Caco-2 (cell line): ENCODE measurements around the gene DRGX. TPM values are rescaled to one million over a fixed set of nuclear protein-coding genes. Genes with fewer than 3 reads are reported as not detected.

Experiments
- BruUV-seq: library from RNA; stranded (reverse); fragments of 400-500 nt; replicated peaks from 2 replicates; lab custom pipeline; 2021; lab: Mats Ljungman, UMichigan
- CTCF ChIA-PET: fragments of 300-600 bp; sonication (Branson Sonifier 250); formaldehyde crosslinking; loops from one replicate; lab custom pipeline; 2022; ENCODE audit warnings: antibody characterized with exemption; lab: Charles Lee
- POLR2A ChIA-PET: fragments of 300-600 bp; sonication (Branson Sonifier 250); formaldehyde crosslinking; loops from one replicate; lab custom pipeline; 2022; ENCODE audit warnings: antibody characterized with exemption; lab: Charles Lee
- DNase-seq, 2 experiments: peaks; one replicate each; pipeline versions ENCODE4 v3.0.0 to v3.0.0-alpha.2; 2020 to 2022
- H3K27me3 ChIP-seq: replicated peaks from 2 replicates; pipeline ENCODE4 v1.6.0; 2011; ENCODE audit warnings: low read length; ENCODE audit not compliant: control insufficient read depth, insufficient read depth
- H3K36me3 ChIP-seq: 2 replicates; pipeline ENCODE4 v1.5.1; 2011; ENCODE audit warnings: low read length; ENCODE audit not compliant: control insufficient read depth, insufficient read depth
- H3K4me1 ChIP-seq: fragments of 250-450 bp; sonication (Bioruptor Pico); 2 replicates; pipeline ENCODE4 v1.5.1; 2020; ENCODE audit warnings: mild to moderate bottlenecking
- H3K4me3 ChIP-seq: 2 replicates; pipeline ENCODE4 v1.5.1; 2011; ENCODE audit warnings: low read depth, mild to moderate bottlenecking, control low read depth, low read length
- H3K9me3 ChIP-seq: fragments of 250-450 bp; sonication (Bioruptor Pico); 2 replicates; pipeline ENCODE4 v1.5.1; 2020; ENCODE audit warnings: mild to moderate bottlenecking, moderate library complexity
- H3K27ac Mint-ChIP-seq: one replicate; pipeline ENCODE4 v1.8.0; 2022; ENCODE audit warnings: mixed read lengths; ENCODE audit not compliant: unreplicated experiment
- H3K27me3 Mint-ChIP-seq: one replicate; pipeline ENCODE4 v1.8.0; 2022; ENCODE audit warnings: mixed read lengths; ENCODE audit not compliant: insufficient read depth, unreplicated experiment
- H3K36me3 Mint-ChIP-seq: one replicate; pipeline ENCODE4 v1.8.0; 2022; ENCODE audit warnings: mild to moderate bottlenecking, mixed read lengths; ENCODE audit not compliant: insufficient read depth, unreplicated experiment
- H3K4me1 Mint-ChIP-seq: one replicate; pipeline ENCODE4 v1.8.0; 2022; ENCODE audit warnings: low read depth, mixed read lengths; ENCODE audit not compliant: unreplicated experiment
- H3K4me3 Mint-ChIP-seq: one replicate; pipeline ENCODE4 v1.8.0; 2022; ENCODE audit warnings: mild to moderate bottlenecking, moderate library complexity, mixed read lengths; ENCODE audit not compliant: unreplicated experiment
- H3K9me3 Mint-ChIP-seq: one replicate; pipeline ENCODE4 v1.8.0; 2022; ENCODE audit warnings: mixed read lengths; ENCODE audit not compliant: unreplicated experiment
- intact Hi-C: fragments of 100-400 bp; cut with micrococcal nuclease; formaldehyde crosslinking; loops from one replicate; pipeline ENCODE4 v1.10.0; 2022; ENCODE audit not compliant: unreplicated experiment
- total RNA-seq: library from RNA; stranded (reverse); gene quantifications from 2 replicates; pipeline ENCODE4 v1.2.3, GENCODE V29; 2022
- TF ChIP-seq, protein P1 (sequence below), 2 experiments: fragments of 200-600 bp in 1 of 2; IDR thresholded peaks; 1 replicate in 1 of 2; 2 replicates in 1 of 2; pipeline versions ENCODE4 v1.5.1 to v1.8.0; 2011 to 2022; ENCODE audit warnings: antibody characterized with exemption in 1 of 2, control low read depth in 1 of 2, inconsistent platforms in 1 of 2, low read depth in 1 of 2, low read length in 1 of 2, mild to moderate bottlenecking in 1 of 2, moderate library complexity in 1 of 2; ENCODE audit not compliant: insufficient read depth in 1 of 2, severe bottlenecking in 1 of 2, unreplicated experiment in 1 of 2

Gene DRGX
- total RNA-seq, 1 experiment from 2014 or later: not detected

DNA sequence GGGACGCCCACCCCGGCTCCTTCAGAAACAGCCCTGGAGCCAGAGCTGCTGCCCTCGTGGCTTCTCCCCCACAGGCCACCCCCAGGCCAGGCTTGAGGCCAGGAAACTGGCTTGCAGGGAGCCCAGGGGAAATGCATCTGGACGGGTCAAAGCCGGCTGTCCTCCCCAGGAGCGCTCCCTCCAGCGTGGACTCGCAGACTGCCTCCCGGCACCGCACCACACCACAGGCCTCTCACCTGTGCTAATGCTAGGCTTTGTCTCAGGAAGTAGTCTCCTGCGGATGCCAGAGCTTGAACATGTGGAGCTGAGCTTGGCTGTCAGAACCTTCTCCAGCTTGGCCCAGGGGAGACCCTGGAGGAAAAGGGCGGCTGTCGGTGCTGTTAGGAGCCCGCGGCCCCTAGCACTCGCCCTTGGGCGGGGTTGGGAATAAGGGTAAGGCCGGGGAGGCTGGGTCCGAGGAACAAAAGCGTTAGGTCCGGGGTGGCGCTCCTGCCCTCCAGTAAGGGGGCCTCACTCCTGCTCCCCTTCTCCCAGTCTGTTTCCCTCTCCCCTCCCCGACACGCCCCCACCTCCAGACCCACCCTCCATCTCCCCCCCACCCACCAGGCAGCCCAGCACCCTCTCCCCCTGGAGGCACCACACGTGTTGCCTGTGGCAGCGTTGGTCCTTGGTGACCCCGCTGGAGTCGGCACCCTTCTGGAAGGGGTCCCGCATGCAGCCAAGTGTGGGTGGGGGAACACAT, 21.6 kb upstream of the DRGX start:
- TF ChIP-seq, protein P1, sequence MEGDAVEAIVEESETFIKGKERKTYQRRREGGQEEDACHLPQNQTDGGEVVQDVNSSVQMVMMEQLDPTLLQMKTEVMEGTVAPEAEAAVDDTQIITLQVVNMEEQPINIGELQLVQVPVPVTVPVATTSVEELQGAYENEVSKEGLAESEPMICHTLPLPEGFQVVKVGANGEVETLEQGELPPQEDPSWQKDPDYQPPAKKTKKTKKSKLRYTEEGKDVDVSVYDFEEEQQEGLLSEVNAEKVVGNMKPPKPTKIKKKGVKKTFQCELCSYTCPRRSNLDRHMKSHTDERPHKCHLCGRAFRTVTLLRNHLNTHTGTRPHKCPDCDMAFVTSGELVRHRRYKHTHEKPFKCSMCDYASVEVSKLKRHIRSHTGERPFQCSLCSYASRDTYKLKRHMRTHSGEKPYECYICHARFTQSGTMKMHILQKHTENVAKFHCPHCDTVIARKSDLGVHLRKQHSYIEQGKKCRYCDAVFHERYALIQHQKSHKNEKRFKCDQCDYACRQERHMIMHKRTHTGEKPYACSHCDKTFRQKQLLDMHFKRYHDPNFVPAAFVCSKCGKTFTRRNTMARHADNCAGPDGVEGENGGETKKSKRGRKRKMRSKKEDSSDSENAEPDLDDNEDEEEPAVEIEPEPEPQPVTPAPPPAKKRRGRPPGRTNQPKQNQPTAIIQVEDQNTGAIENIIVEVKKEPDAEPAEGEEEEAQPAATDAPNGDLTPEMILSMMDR (IDR thresholded peaks at IDR 0.05; ENCODE audit: insufficient read depth in 1 of 2, low read depth in 1 of 2, low read length in 1 of 2, severe bottlenecking in 1 of 2, unreplicated experiment in 1 of 2): no peak
- intact Hi-C loops: no loop called here
- no peak for DNase-seq
- Mint-ChIP-seq H3K4me3 (no peak overlapping the region), H3K27ac (peak overlapping the region; percentile 73), H3K9me3 (peaks cover 5% of the 10 kb centered on the region), H3K27me3 (no peaks in the 10 kb centered on the region), H3K4me1 (peaks cover 5% of the 10 kb centered on the region), H3K36me3 (peaks cover 7% of the 10 kb centered on the region)
- Histone ChIP-seq H3K4me3 (no peak overlapping the region), H3K36me3 (no peaks in the 10 kb centered on the region), H3K9me3 (no peaks in the 10 kb centered on the region), H3K27me3 (no peaks in the 10 kb centered on the region), H3K4me1 (peaks cover 12% of the 10 kb centered on the region)
- BruUV-seq: no TSS peak
- POLR2A ChIA-PET: no interaction called here
- CTCF ChIA-PET: interaction anchor here (2.2 kb wide), 1 partner anchor 10 kb away, joined by 8 read pairs; no protein-coding TSS in a partner anchor

DNA sequence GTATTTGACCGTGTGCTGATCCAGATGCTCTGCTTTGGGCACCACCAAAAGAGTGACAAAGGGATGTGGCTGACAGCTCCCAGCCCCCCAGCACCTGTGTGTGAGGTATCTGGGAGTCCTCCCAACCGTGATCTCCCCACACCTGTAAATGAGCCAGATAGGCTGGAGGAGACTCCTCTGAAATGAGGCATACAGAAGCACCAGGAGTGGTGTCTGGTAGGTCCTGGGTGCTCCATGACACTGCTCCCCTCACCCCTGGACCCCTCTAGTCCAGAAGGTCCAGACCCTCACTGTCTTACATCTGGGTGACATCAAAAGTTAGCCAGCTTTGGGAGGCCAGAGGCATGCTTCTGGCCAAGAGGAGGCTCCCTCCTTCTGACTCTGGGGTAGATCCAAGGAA, 20.0 kb upstream of the DRGX start:
- H3K36me3 ChIP-seq: no peaks in the 10 kb centered on the region
- Mint-ChIP-seq H3K27me3 (no peaks in the 10 kb centered on the region), H3K36me3 (peaks cover 7% of the 10 kb centered on the region), H3K9me3 (no peaks in the 10 kb centered on the region), H3K27ac (no peak overlapping the region), H3K4me3 (no peak overlapping the region), H3K4me1 (peaks cover 5% of the 10 kb centered on the region)
- POLR2A ChIA-PET: no interaction called here
- TF ChIP-seq, protein P1 (IDR thresholded peaks at IDR 0.05; ENCODE audit: insufficient read depth in 1 of 2, low read depth in 1 of 2, low read length in 1 of 2, severe bottlenecking in 1 of 2, unreplicated experiment in 1 of 2): no peak
- BruUV-seq: no TSS peak
- H3K4me3 ChIP-seq: no peak overlapping the region
- CTCF ChIA-PET: interaction anchor here (0.7 to 2.2 kb wide), 2 partner anchors 8 to 120 kb away, joined by 3 to 8 read pairs; no protein-coding TSS in a partner anchor
- no peaks in the 10 kb centered on the region for H3K27me3 ChIP-seq
- peaks cover 12% of the 10 kb centered on the region for H3K4me1 ChIP-seq
- H3K9me3 ChIP-seq: no peaks in the 10 kb centered on the region
- intact Hi-C loops: no loop called here
- DNase-seq: no peak

DNA sequence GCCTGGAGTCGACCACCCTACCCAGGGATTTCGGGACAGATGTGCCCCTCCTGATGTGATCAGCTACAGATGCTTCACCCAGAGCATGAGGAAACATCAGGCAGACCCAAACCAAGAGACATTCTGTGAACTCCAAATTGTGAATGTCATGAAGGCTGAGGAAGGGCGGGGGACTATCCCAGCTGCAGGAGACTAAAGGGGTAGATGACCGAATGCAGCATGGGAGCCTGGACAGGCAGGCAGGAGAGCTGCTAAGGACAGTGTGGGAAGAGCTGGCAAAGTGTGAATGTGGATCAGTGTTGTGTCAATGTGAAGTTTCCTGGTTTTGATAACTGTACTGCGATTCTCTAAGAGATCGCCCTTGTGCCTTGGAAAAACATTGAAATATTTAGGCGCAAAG, 19.2 kb upstream of the DRGX start:
- Mint-ChIP-seq H3K27me3 (no peaks in the 10 kb centered on the region), H3K4me1 (peaks cover 11% of the 10 kb centered on the region), H3K27ac (no peak overlapping the region), H3K4me3 (no peak overlapping the region), H3K9me3 (no peaks in the 10 kb centered on the region), H3K36me3 (peaks cover 7% of the 10 kb centered on the region)
- Histone ChIP-seq H3K36me3 (no peaks in the 10 kb centered on the region), H3K9me3 (no peaks in the 10 kb centered on the region), H3K4me3 (no peak overlapping the region), H3K27me3 (no peaks in the 10 kb centered on the region), H3K4me1 (peaks cover 15% of the 10 kb centered on the region)
- TF ChIP-seq, protein P1 (IDR thresholded peaks at IDR 0.05; ENCODE audit: insufficient read depth in 1 of 2, low read depth in 1 of 2, low read length in 1 of 2, severe bottlenecking in 1 of 2, unreplicated experiment in 1 of 2): no peak
- BruUV-seq: no TSS peak
- ChIA-PET CTCF (interaction anchor here (0.7 kb wide), 1 partner anchor 120 kb away, joined by 3 read pairs; no protein-coding TSS in a partner anchor), POLR2A (no interaction called here)
- intact Hi-C loops: no loop called here
- DNase-seq: no peak
